ENCODE results near the gene ZNRF1. TPM values are rescaled to one million over a fixed set of nuclear protein-coding genes. Genes with fewer than 3 reads are reported as not detected.

ZNRF1 gene
- total RNA-seq, 3 donors from 2014 or later, result 12.8 to 27.5 (median 24.4) TPM

- Histone ChIP-seq H3K36me3 (no peaks in the 10 kb centered on the region), H3K4me1 (peaks cover 0 to 10% of the 10 kb centered on the region in 2 donors), H3K4me3 (no peak overlapping the region), H3K27ac (peak overlapping the region; percentile 42 to 57), H3K9me3 (no peaks in the 10 kb centered on the region), H3K27me3 (no peaks in the 10 kb centered on the region)
- DNase-seq (ENCODE audit: low spot score in 2 of 2), result no peak
- intact Hi-C loops (cut with DNase I; ENCODE audit: low total_unique reads), result no loop called here
- TF ChIP-seq POLR2A (IDR thresholded peaks at IDR 0.05) (no peak), POLR2AphosphoS5 (IDR thresholded peaks at IDR 0.05) (no peak), CTCF (IDR thresholded peaks at IDR 0.05) (no peak)
Observed at GRCh38 chr16:75048054-75048453, 49.2 kb downstream of the ZNRF1 start.

- no peak for DNase-seq (ENCODE audit: low spot score in 2 of 2)
- intact Hi-C loops (cut with DNase I; ENCODE audit: low total_unique reads), result no loop called here
- H3K27me3 ChIP-seq, result no peaks in the 10 kb centered on the region
- peaks cover 0 to 7% of the 10 kb centered on the region in 2 donors for H3K4me1 ChIP-seq
- no peak overlapping the region for H3K4me3 ChIP-seq
- TF ChIP-seq CTCF (IDR thresholded peaks at IDR 0.05) (no peak), POLR2A (IDR thresholded peaks at IDR 0.05) (no peak), POLR2AphosphoS5 (IDR thresholded peaks at IDR 0.05) (no peak)
- H3K36me3 ChIP-seq, result no peaks in the 10 kb centered on the region
- no peaks in the 10 kb centered on the region for H3K9me3 ChIP-seq
- peak overlapping the region in 1 of 2 donors; percentile 57 for H3K27ac ChIP-seq
Observed at GRCh38 chr16:75048530-75048929, 49.7 kb downstream of the ZNRF1 start.

GRCh38 chr16:75052481-75053202, 53.8 kb downstream of the ZNRF1 start:
- H3K36me3 ChIP-seq, result no peaks in the 10 kb centered on the region
- H3K4me1 ChIP-seq, result no peaks in the 10 kb centered on the region
- TF ChIP-seq POLR2A (IDR thresholded peaks at IDR 0.05) (no peak), CTCF (IDR thresholded peaks at IDR 0.05) (no peak), POLR2AphosphoS5 (IDR thresholded peaks at IDR 0.05) (no peak)
- no peaks in the 10 kb centered on the region for H3K9me3 ChIP-seq
- peak overlapping the region in 1 of 2 donors; percentile 81 for H3K27ac ChIP-seq
- intact Hi-C loops (cut with DNase I; ENCODE audit: low total_unique reads), result no loop called here
- no peaks in the 10 kb centered on the region for H3K27me3 ChIP-seq
- no peak overlapping the region for H3K4me3 ChIP-seq
- DNase-seq (ENCODE audit: low spot score in 2 of 2), result no peak

GRCh38 chr16:75053791-75054555, 55.1 kb downstream of the ZNRF1 start:
- Histone ChIP-seq H3K9me3 (no peaks in the 10 kb centered on the region), H3K27me3 (no peaks in the 10 kb centered on the region), H3K27ac (peak overlapping the region; percentile 69 to 81), H3K4me3 (no peak overlapping the region), H3K4me1 (no peaks in the 10 kb centered on the region), H3K36me3 (no peaks in the 10 kb centered on the region)
- peak; percentile 62 to 91 for DNase-seq (ENCODE audit: low spot score in 2 of 2)
- TF ChIP-seq POLR2AphosphoS5 (IDR thresholded peaks at IDR 0.05) (peak in 1 of 3 donors; percentile 32), CTCF (IDR thresholded peaks at IDR 0.05) (no peak), POLR2A (IDR thresholded peaks at IDR 0.05) (no peak)
- intact Hi-C loops (cut with DNase I; ENCODE audit: low total_unique reads), result no loop called here

- DNase-seq (ENCODE audit: low spot score in 2 of 2), result no peak
- Histone ChIP-seq H3K4me1 (no peaks in the 10 kb centered on the region), H3K9me3 (no peaks in the 10 kb centered on the region), H3K27ac (peak overlapping the region; percentile 69 to 81), H3K36me3 (no peaks in the 10 kb centered on the region), H3K27me3 (no peaks in the 10 kb centered on the region), H3K4me3 (no peak overlapping the region)
- intact Hi-C loops (cut with DNase I; ENCODE audit: low total_unique reads), result no loop called here
- TF ChIP-seq CTCF (IDR thresholded peaks at IDR 0.05) (no peak), POLR2A (IDR thresholded peaks at IDR 0.05) (no peak), POLR2AphosphoS5 (IDR thresholded peaks at IDR 0.05) (no peak)
Observed at GRCh38 chr16:75054556-75054947, 55.7 kb downstream of the ZNRF1 start.

All from breast epithelium (tissue), 4 donors.